HepG2 (cell line): ENCODE measurements around the gene SH3BGR. TPM values are rescaled to one million over a fixed set of nuclear protein-coding genes. Genes with fewer than 3 reads are reported as not detected.

ENCODE experiments used
- ATAC-seq: fragments of 200-7000 bp; cut with Tn5 transposase; 3 replicates; pipeline ENCODE4 v1.9.1; 2020; ENCODE audit warnings: mild to moderate bottlenecking, moderate library complexity
- BruUV-seq: library from RNA; stranded (reverse); fragments of 400-500 nt; replicated peaks from 2 replicates; lab custom pipeline; 2021; lab: Mats Ljungman, UMichigan
- CTCF ChIA-PET: fragments of 300-600 bp; formaldehyde crosslinking; extraction: SDS; loops from one replicate; lab custom pipeline; 2021; ENCODE audit warnings: low total read pairs, inconsistent platforms, low intra/inter-chr PET ratio; lab: Yijun Ruan, JAX
- POLR2A ChIA-PET: fragments of 350-600 bp; sonication (Branson Sonifier 250); formaldehyde crosslinking; loops from one replicate; lab custom pipeline; 2020; ENCODE audit warnings: antibody characterized with exemption, inconsistent platforms; lab: Yijun Ruan, JAX
- DNase-seq: peaks from one replicate; pipeline ENCODE4 v3.0.0-alpha.2; 2015; ENCODE audit warnings: low spot score
- FAIRE-seq: peaks from 3 replicates; lab custom pipeline; 2011; peaks lifted over from hg19 to GRCh38; lab: Jason Lieb, UNC
- H2AFZ ChIP-seq: one replicate; pipeline ENCODE4 v1.6.1; 2011; ENCODE audit warnings: low read length, inconsistent platforms
- H3K27ac ChIP-seq: fragments of 300-600 bp; 3 replicates; pipeline ENCODE4 v1.8.0; 2011; ENCODE audit warnings: mixed run types, mild to moderate bottlenecking, mixed read lengths, low read length, inconsistent platforms; ENCODE audit not compliant: insufficient read depth; ENCODE audit errors: extremely low read length
- H3K27me3 ChIP-seq, 2 experiments: fragments of 200-600 bp in 1 of 2; 2 replicates in 1 of 2; 3 replicates in 1 of 2; pipeline versions ENCODE4 v1.6.0 to v1.8.0; 2011; ENCODE audit warnings: low read length in 2 of 2, mild to moderate bottlenecking in 2 of 2, moderate library complexity in 2 of 2, inconsistent platforms in 1 of 2; ENCODE audit not compliant: insufficient read depth in 2 of 2, control insufficient read depth in 1 of 2
- H3K36me3 ChIP-seq, 2 experiments: fragments of 200-600 bp in 1 of 2; replicated peaks in 1 of 2; 2 replicates in 1 of 2; 3 replicates in 1 of 2; pipeline versions ENCODE4 v1.5.1 to v1.8.0; 2011; ENCODE audit warnings: low read length in 2 of 2, inconsistent platforms in 1 of 2; ENCODE audit not compliant: insufficient read depth in 2 of 2, control insufficient read depth in 1 of 2
- H3K4me1 ChIP-seq: 2 replicates; pipeline ENCODE4 v1.5.1; 2012; ENCODE audit warnings: low read length, inconsistent platforms; ENCODE audit not compliant: insufficient read depth
- H3K4me2 ChIP-seq: 2 replicates; pipeline ENCODE4 v1.6.0; 2011; ENCODE audit warnings: low read depth, low read length, inconsistent platforms
- H3K4me3 ChIP-seq, 3 experiments: fragments of 200-600 bp in 1 of 3; sonication (generic), shearing (Covaris generic) in 1 of 3; replicated peaks in 1 of 3; 2 replicates each; pipeline ENCODE4 v1.5.1; 2011 to 2016; ENCODE audit warnings: low read length in 3 of 3, inconsistent platforms in 2 of 3, low read depth in 2 of 3, mild to moderate bottlenecking in 2 of 3, control low read depth in 1 of 3, mixed read lengths in 1 of 3; ENCODE audit not compliant: insufficient read depth in 1 of 3
- H3K79me2 ChIP-seq: one replicate; pipeline ENCODE4 v1.6.1; 2011; ENCODE audit warnings: low read length, inconsistent platforms; ENCODE audit not compliant: insufficient read depth
- H3K9ac ChIP-seq: 2 replicates; pipeline ENCODE4 v1.6.0; 2011; ENCODE audit warnings: mild to moderate bottlenecking, low read depth, low read length, inconsistent platforms; ENCODE audit not compliant: insufficient read depth
- H3K9me3 ChIP-seq: 2 replicates; pipeline ENCODE4 v1.5.1; 2012; ENCODE audit warnings: mild to moderate bottlenecking, low read length
- H4K20me1 ChIP-seq: 2 replicates; pipeline ENCODE4 v1.6.0; 2011; ENCODE audit warnings: inconsistent platforms, mild to moderate bottlenecking, low read length, moderate library complexity; ENCODE audit not compliant: insufficient read depth
- CEBPG ChIP-seq: IDR thresholded peaks from 2 replicates; pipeline ENCODE4 v1.6.1; 2016
- HES4 ChIP-seq: sonication (generic); formaldehyde crosslinking; IDR thresholded peaks from 2 replicates; pipeline ENCODE4 v1.9.0; 2021; ENCODE audit warnings: mild to moderate bottlenecking, missing genetic modification reagents, borderline replicate concordance
- RARG ChIP-seq: sonication (generic); formaldehyde crosslinking; IDR thresholded peaks from 2 replicates; pipeline ENCODE4 v1.4.0; 2020; ENCODE audit warnings: low read depth, mild to moderate bottlenecking, missing genetic modification reagents
- REST ChIP-seq, 2 experiments: IDR thresholded peaks; 2 replicates each; pipeline ENCODE4 v1.6.1; 2011 to 2012; ENCODE audit warnings: low read length in 2 of 2, borderline replicate concordance in 1 of 2, low read depth in 1 of 2, mild to moderate bottlenecking in 1 of 2, moderate library complexity in 1 of 2
- ZFP36L2 ChIP-seq: sonication (generic); formaldehyde crosslinking; IDR thresholded peaks from 2 replicates; pipeline ENCODE4 v1.4.0; 2020; ENCODE audit warnings: missing genetic modification reagents
- ZFY ChIP-seq: sonication (generic); formaldehyde crosslinking; IDR thresholded peaks from 2 replicates; pipeline ENCODE4 v1.4.0; 2020; ENCODE audit warnings: missing genetic modification reagents
- ZNF607 ChIP-seq: sonication (generic); formaldehyde crosslinking; IDR thresholded peaks from 2 replicates; pipeline ENCODE4 v1.5.1; 2020; ENCODE audit warnings: missing genetic modification reagents, mild to moderate bottlenecking, borderline replicate concordance
- ZNF781 ChIP-seq: sonication (generic); formaldehyde crosslinking; IDR thresholded peaks from 2 replicates; pipeline ENCODE4 v1.5.1; 2020; ENCODE audit warnings: borderline replicate concordance, mild to moderate bottlenecking, missing genetic modification reagents; ENCODE audit errors: not compliant biosample characterization
- ZNF816 ChIP-seq: sonication (generic); formaldehyde crosslinking; IDR thresholded peaks from 2 replicates; pipeline ENCODE4 v1.8.0; 2022; ENCODE audit warnings: missing genetic modification reagents, mild to moderate bottlenecking, borderline replicate concordance
- WGBS: methylation state at CpG from one replicate; pipeline ENCODE4 v1.1.6; 2017; ENCODE audit warnings: low lambda C conversion rate; 5-methylcytosine and 5-hydroxymethylcytosine counted together
- in situ Hi-C: cut with HindIII; loops from 2 replicates; pipeline ENCODE4 v1.10.0; 2017; ENCODE audit warnings: low pct_unique_long_range_greater_than_20kb; ENCODE audit not compliant: extremely low pct_ligation_motif_present
- intact Hi-C: fragments of 100-400 bp; cut with micrococcal nuclease; formaldehyde crosslinking; loops from one replicate; pipeline ENCODE4 v1.10.0; 2022; ENCODE audit not compliant: unreplicated experiment
- polyA plus RNA-seq, 8 experiments: library from polyadenylated mRNA; depleted of rRNA in 3 of 8; stranded (reverse) in 7 of 8; unstranded in 1 of 8; fragments of >200 nt; fragmentation: Illumina TruSeq in 4 of 8; extraction: Trizol in 4 of 8; gene quantifications; 2 replicates each; pipeline versions ENCODE4 v1.2.1 to v1.2.3, GENCODE V29; 2011 to 2016; ENCODE audit warnings: low read depth in 4 of 8, missing spikeins in 1 of 8, mixed read lengths in 1 of 8; ENCODE audit not compliant: insufficient read depth in 1 of 8
- total RNA-seq, 5 experiments: library from RNA; depleted of rRNA; stranded (reverse); fragments of >200 nt; fragmentation: Illumina TruSeq; extraction: Trizol; gene quantifications; 2 replicates each; pipeline ENCODE4 v1.2.3, GENCODE V29; 2016; ENCODE audit warnings: low read depth in 1 of 5
- TF ChIP-seq, protein P1 (sequence below): sonication (generic); formaldehyde crosslinking; IDR thresholded peaks from 2 replicates; pipeline ENCODE4 v1.9.0; 2021; ENCODE audit warnings: missing genetic modification reagents, borderline replicate concordance

The SH3BGR gene
- total and polyA plus RNA-seq, 2 of the 13 experiments (the other 11 are each of a cell fraction or from before 2014, with no cell fraction given): 0.48 TPM; not detected in 1

DNA sequence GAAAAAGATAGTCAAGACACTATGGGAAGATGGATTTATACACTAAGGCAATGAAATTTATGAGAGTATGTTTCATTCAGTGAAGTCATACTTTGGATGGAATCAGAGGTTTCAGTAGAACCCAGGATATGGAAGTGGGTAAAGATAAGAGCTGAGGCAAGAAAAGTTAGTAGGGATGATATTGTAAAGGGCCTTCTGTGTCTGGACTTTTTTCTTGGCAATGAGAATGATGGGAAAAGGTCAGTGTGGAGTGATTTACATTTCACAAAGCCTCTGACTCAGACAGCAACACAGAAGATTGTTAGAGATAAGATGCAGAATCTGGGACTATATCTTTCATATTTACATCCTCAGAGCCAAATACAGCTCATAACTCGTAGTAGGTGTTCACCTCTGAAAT, 32.1 kb downstream of the SH3BGR start:
- no peak overlapping the region for H3K4me2 ChIP-seq
- 0% methylated on average over 1 of the region's 1 CpG for WGBS

GRCh38 chr21:39484711-39485276, 33.0 kb downstream of the SH3BGR start:
- POLR2A ChIA-PET: no interaction called here
- no peak for TF ChIP-seq REST (IDR thresholded peaks at IDR 0.05; ENCODE audit: borderline replicate concordance in 1 of 2, low read depth in 1 of 2, low read length in 2 of 2)
- TF ChIP-seq ZFP36L2 (CRISPR knock-in tag): no peak
- no peak for TF ChIP-seq ZNF607 (CRISPR knock-in tag)
- no peak for TF ChIP-seq ZFY
- TF ChIP-seq, protein P1, sequence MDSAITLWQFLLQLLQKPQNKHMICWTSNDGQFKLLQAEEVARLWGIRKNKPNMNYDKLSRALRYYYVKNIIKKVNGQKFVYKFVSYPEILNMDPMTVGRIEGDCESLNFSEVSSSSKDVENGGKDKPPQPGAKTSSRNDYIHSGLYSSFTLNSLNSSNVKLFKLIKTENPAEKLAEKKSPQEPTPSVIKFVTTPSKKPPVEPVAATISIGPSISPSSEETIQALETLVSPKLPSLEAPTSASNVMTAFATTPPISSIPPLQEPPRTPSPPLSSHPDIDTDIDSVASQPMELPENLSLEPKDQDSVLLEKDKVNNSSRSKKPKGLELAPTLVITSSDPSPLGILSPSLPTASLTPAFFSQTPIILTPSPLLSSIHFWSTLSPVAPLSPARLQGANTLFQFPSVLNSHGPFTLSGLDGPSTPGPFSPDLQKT (CRISPR knock-in tag): no peak
- TF ChIP-seq ZNF816: no peak
- no peak for TF ChIP-seq HES4 (CRISPR knock-in tag)
- no peak for TF ChIP-seq CEBPG (CRISPR knock-in tag)
- no peak for TF ChIP-seq ZNF781
- TF ChIP-seq, all 625 proteins: peak for 0
- no peak overlapping the region for H3K9ac ChIP-seq
- no peaks in the 10 kb centered on the region for H3K27me3 ChIP-seq
- no peak for DNase-seq
- in situ Hi-C loops: no loop called here
- intact Hi-C loops: no loop called here
- no peak overlapping the region for H3K27ac ChIP-seq
- BruUV-seq: no TSS peak
- H3K36me3 ChIP-seq: no peaks in the 10 kb centered on the region
- WGBS: 43% methylated on average over 6 of the region's 6 CpGs
- FAIRE-seq: no peak
- H2AFZ ChIP-seq: no peak overlapping the region
- no peaks in the 10 kb centered on the region for H3K4me1 ChIP-seq
- H3K79me2 ChIP-seq: no peaks in the 10 kb centered on the region
- ATAC-seq: no peak
- no peaks in the 10 kb centered on the region for H3K9me3 ChIP-seq
- no peaks in the 10 kb centered on the region for H4K20me1 ChIP-seq
- CTCF ChIA-PET: no interaction called here
- H3K4me3 ChIP-seq: no peak overlapping the region
- H3K4me2 ChIP-seq: no peak overlapping the region

More for the DNA sequence above, 32.1 kb downstream of the SH3BGR start:
- H3K27ac ChIP-seq: no peak overlapping the region
- H3K9me3 ChIP-seq: no peaks in the 10 kb centered on the region
- H3K9ac ChIP-seq: no peak overlapping the region
- DNase-seq (no peak), ATAC-seq (no peak), FAIRE-seq (no peak)
- no peaks in the 10 kb centered on the region for H3K36me3 ChIP-seq
- POLR2A ChIA-PET: no interaction called here
- no peak overlapping the region for H2AFZ ChIP-seq
- H3K79me2 ChIP-seq: no peaks in the 10 kb centered on the region
- intact Hi-C loops: no loop called here
- H3K4me3 ChIP-seq: no peak overlapping the region
- CTCF ChIA-PET: no interaction called here
- no peaks in the 10 kb centered on the region for H3K27me3 ChIP-seq
- no peaks in the 10 kb centered on the region for H4K20me1 ChIP-seq
- H3K4me1 ChIP-seq: no peaks in the 10 kb centered on the region
- TF ChIP-seq RARG: no peak
- BruUV-seq: no TSS peak
- in situ Hi-C loops: no loop called here
